Mammary epithelial cell (primary cell): ENCODE measurements around the gene GALNTL6.

Experiments used
- EZH2 ChIP-seq: IDR thresholded peaks from 2 replicates; pipeline ENCODE4 v1.6.1; 2012; ENCODE audit warnings: low read length, inconsistent platforms, borderline replicate concordance
- TF ChIP-seq, protein P1 (sequence below), 2 donors: IDR thresholded peaks in 1 of 2; conservative IDR thresholded peaks in 1 of 2; 2 replicates each; pipeline ENCODE4 v1.5.1; 2011 to 2012; ENCODE audit warnings: inconsistent platforms in 2 of 2, low read length in 2 of 2, mild to moderate bottlenecking in 2 of 2, control low read depth in 1 of 2, low read depth in 1 of 2; ENCODE audit not compliant: insufficient read depth in 1 of 2; ENCODE audit errors: extremely low read depth in 1 of 2

DNA sequence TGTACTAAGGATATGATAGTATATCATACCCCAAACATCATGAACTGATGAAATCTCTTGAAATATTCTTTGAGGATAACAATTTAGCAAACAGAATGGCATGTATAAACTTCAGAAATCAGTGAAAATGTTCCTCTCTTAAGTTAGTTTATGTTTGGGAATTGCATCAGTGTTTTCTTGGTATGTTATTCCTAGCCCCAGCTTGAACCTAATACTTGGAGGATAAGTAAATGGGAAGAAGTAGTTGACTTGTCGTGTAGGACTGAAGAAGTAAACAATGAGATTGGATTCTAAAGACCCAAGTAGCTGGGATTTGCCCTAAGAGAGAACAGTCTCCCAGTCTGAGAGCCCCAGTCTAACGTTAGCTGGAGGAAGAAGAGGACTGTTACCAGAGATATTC, 355.7 kb downstream of the GALNTL6 start:
- TF ChIP-seq, protein P1, sequence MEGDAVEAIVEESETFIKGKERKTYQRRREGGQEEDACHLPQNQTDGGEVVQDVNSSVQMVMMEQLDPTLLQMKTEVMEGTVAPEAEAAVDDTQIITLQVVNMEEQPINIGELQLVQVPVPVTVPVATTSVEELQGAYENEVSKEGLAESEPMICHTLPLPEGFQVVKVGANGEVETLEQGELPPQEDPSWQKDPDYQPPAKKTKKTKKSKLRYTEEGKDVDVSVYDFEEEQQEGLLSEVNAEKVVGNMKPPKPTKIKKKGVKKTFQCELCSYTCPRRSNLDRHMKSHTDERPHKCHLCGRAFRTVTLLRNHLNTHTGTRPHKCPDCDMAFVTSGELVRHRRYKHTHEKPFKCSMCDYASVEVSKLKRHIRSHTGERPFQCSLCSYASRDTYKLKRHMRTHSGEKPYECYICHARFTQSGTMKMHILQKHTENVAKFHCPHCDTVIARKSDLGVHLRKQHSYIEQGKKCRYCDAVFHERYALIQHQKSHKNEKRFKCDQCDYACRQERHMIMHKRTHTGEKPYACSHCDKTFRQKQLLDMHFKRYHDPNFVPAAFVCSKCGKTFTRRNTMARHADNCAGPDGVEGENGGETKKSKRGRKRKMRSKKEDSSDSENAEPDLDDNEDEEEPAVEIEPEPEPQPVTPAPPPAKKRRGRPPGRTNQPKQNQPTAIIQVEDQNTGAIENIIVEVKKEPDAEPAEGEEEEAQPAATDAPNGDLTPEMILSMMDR (conservative IDR thresholded peaks at IDR 0.05 in 1 of 2, IDR thresholded peaks at IDR 0.05 in 1 of 2; ENCODE audit: extremely low read depth in 1 of 2, insufficient read depth in 1 of 2, low read depth in 1 of 2, low read length in 2 of 2), result no peak
- no peak for TF ChIP-seq EZH2
